Measurements from ENCODE around the gene EMILIN1. TPM values are rescaled to one million over a fixed set of nuclear protein-coding genes. Genes with fewer than 3 reads are reported as not detected.
"Not testable (repeated sequence)": the region's sequence is repeated elsewhere in the genome, so short reads cannot be mapped to it uniquely, and the experiment has no call there.

The EMILIN1 gene
- total RNA-seq, 2 donors from 2014 or later, result 178 to 323 TPM

- intact Hi-C loops (cut with DNase I); DNase-seq (ENCODE audit: low spot score): not testable (repeated sequence)
Measured at GRCh38 chr2:27075566-27075871, 2.9 kb upstream of the EMILIN1 start.

GRCh38 chr2:27076323-27076722 lies 2.1 kb upstream of the EMILIN1 start:
- intact Hi-C loops (cut with DNase I), result no loop called here
- DNase-seq (ENCODE audit: low spot score), result no peak

- DNase-seq (ENCODE audit: low spot score), result no peak
- intact Hi-C loops (cut with DNase I), result no loop called here
Measured at GRCh38 chr2:27077231-27077630, 1.2 kb upstream of the EMILIN1 start.

GRCh38 chr2:27079233-27080139 lies 1.1 kb downstream of the EMILIN1 start:
- DNase-seq (ENCODE audit: low spot score), result no peak
- intact Hi-C loops (cut with DNase I), result loop anchor here (5.0 to 10.0 kb wide), 2 partner anchors 45 to 117 kb away; partner anchors contain the start of gene TMEM214 (in 2 of the 2)

GRCh38 chr2:27080140-27080469 lies 1.7 kb downstream of the EMILIN1 start:
- intact Hi-C loops (cut with DNase I), result loop anchor here (5.0 to 10.0 kb wide), 2 partner anchors 45 to 118 kb away; partner anchors contain the start of gene TMEM214 (in 2 of the 2)
- peak; percentile 83 for DNase-seq (ENCODE audit: low spot score)

GRCh38 chr2:27080603-27080936 lies 2.2 kb downstream of the EMILIN1 start:
- intact Hi-C loops (cut with DNase I), result loop anchor here (5.0 to 10.0 kb wide), 2 partner anchors 46 to 118 kb away; partner anchors contain the start of gene TMEM214 (in 2 of the 2)
- DNase-seq (ENCODE audit: low spot score), result peak; percentile 80

- intact Hi-C loops (cut with DNase I), result loop anchor here (5.0 to 10.0 kb wide), 2 partner anchors 47 to 120 kb away; partner anchors contain the start of gene TMEM214 (in 2 of the 2)
- no peak for DNase-seq (ENCODE audit: low spot score)
Measured at GRCh38 chr2:27081984-27082772, 3.8 kb downstream of the EMILIN1 start.

GRCh38 chr2:27082773-27083409 lies 4.5 kb downstream of the EMILIN1 start:
- no peak for DNase-seq (ENCODE audit: low spot score)
- intact Hi-C loops (cut with DNase I), result loop anchor here (5.0 to 10.0 kb wide), 2 partner anchors 48 to 121 kb away; partner anchors contain the start of gene TMEM214 (in 2 of the 2)

- DNase-seq (ENCODE audit: low spot score), result peak; percentile 43
- intact Hi-C loops (cut with DNase I), result loop anchor here (5.0 to 10.0 kb wide), 2 partner anchors 49 to 121 kb away; partner anchors contain the start of gene TMEM214 (in 2 of the 2)
Measured at GRCh38 chr2:27083410-27084296, 5.2 kb downstream of the EMILIN1 start.

GRCh38 chr2:27084297-27085061 lies 6.1 kb downstream of the EMILIN1 start:
- intact Hi-C loops (cut with DNase I), result loop anchor here (5.0 to 10.0 kb wide), 3 partner anchors 50 to 122 kb away; partner anchors contain the start of genes TMEM214 (in 2 of the 2) and MAPRE3 (in 1 of the 2)

GRCh38 chr2:27085062-27085672 lies 6.8 kb downstream of the EMILIN1 start:
- no peak for DNase-seq (ENCODE audit: low spot score)
- intact Hi-C loops (cut with DNase I), result loop anchor here (5.0 to 10.0 kb wide), 2 partner anchors 50 to 113 kb away; partner anchors contain the start of genes TMEM214 (in 2 of the 2) and MAPRE3 (in 1 of the 2)

More at GRCh38 chr2:27084297-27085061, 6.1 kb downstream of the EMILIN1 start:
- DNase-seq (ENCODE audit: low spot score), result no peak

GRCh38 chr2:27085673-27086089 lies 7.3 kb downstream of the EMILIN1 start:
- peak; percentile 94 for DNase-seq (ENCODE audit: low spot score)
- intact Hi-C loops (cut with DNase I), result loop anchor here (2.0 to 10.0 kb wide), 3 partner anchors 33 to 113 kb away; partner anchors contain the start of genes TMEM214 (in 2 of the 2) and MAPRE3 (in 1 of the 2)

GRCh38 chr2:27086090-27086723 lies 7.8 kb downstream of the EMILIN1 start:
- DNase-seq (ENCODE audit: low spot score), result peak; percentile 99
- intact Hi-C loops (cut with DNase I), result loop anchor here (2.0 to 10.0 kb wide), 3 partner anchors 33 to 114 kb away; partner anchors contain the start of genes TMEM214 (in 2 of the 2) and MAPRE3 (in 1 of the 2)

- no peak for DNase-seq (ENCODE audit: low spot score)
- intact Hi-C loops (cut with DNase I), result loop anchor here (2.0 to 10.0 kb wide), 3 partner anchors 34 to 115 kb away; partner anchors contain the start of genes TMEM214 (in 2 of the 2) and MAPRE3 (in 1 of the 2)
Measured at GRCh38 chr2:27086724-27087593, 8.5 kb downstream of the EMILIN1 start, which contains the start of gene KHK. Gene KHK (plus strand): TSS chr2:27086772. CDS start chr2:27087260, 488 bp downstream.

- no peak for DNase-seq (ENCODE audit: low spot score)
- intact Hi-C loops (cut with DNase I), result loop anchor here (2.0 to 10.0 kb wide), 3 partner anchors 35 to 116 kb away; partner anchors contain the start of genes TMEM214 (in 2 of the 2) and MAPRE3 (in 1 of the 2)
Measured at GRCh38 chr2:27087823-27088410, 9.5 kb downstream of the EMILIN1 start.
